T-helper 2 cell treated with Interferon-gamma antibody and Interleukin-4, amounts not matched to agents 100 ng/mL and 5 ng/mL, for 36 hours (primary cell): ENCODE data around the gene MPP7. TPM values are rescaled to one million over a fixed set of nuclear protein-coding genes. Genes with fewer than 3 reads are reported as not detected.
"Not testable (repeated sequence)": the region's sequence is repeated elsewhere in the genome, so short reads cannot be mapped to it uniquely, and the experiment has no call there.

Source experiments
- intact Hi-C: fragments of 100-400 bp; cut with micrococcal nuclease; formaldehyde crosslinking; loops from one replicate; pipeline ENCODE4 v1.15.1; 2023
- total RNA-seq: library from RNA; stranded (reverse); gene quantifications from 2 replicates; pipeline ENCODE4 v1.2.3, GENCODE V29; 2022

Gene MPP7
- total RNA-seq: 4.9 and 5.6 TPM in 2 replicates

- intact Hi-C loops: loop anchor here (1.0 to 2.0 kb wide), 8 partner anchors 31 to 1061 kb away; partner anchors contain the start of gene RAB18
Measured at GRCh38 chr10:28302638-28303488, at the start of gene MPP7. MPP7 (minus strand) TSS chr10:28303064; CDS start chr10:28238604, 64,460 bp downstream.

GRCh38 chr10:28349892-28350291, 47.0 kb upstream of the MPP7 start:
- intact Hi-C loops: no loop called here

GRCh38 chr10:28343987-28344895, 41.4 kb upstream of the MPP7 start:
- intact Hi-C loops: no loop called here

- intact Hi-C loops: no loop called here
Measured at GRCh38 chr10:28343252-28343651, 40.4 kb upstream of the MPP7 start.

- intact Hi-C loops: not testable (repeated sequence)
Measured at GRCh38 chr10:28341679-28342078, 38.8 kb upstream of the MPP7 start.

- intact Hi-C loops: loop anchor here (10.0 kb wide), 1 partner anchor 1888 kb away; no protein-coding TSS in a partner anchor
Measured at GRCh38 chr10:28332726-28333125, 29.9 kb upstream of the MPP7 start.

GRCh38 chr10:28331841-28332240, 29.0 kb upstream of the MPP7 start:
- intact Hi-C loops: loop anchor here (10.0 kb wide), 1 partner anchor 1887 kb away; no protein-coding TSS in a partner anchor

- intact Hi-C loops: loop anchor here (10.0 kb wide), 1 partner anchor 1886 kb away; no protein-coding TSS in a partner anchor
Measured at GRCh38 chr10:28331066-28331465, 28.2 kb upstream of the MPP7 start.

GRCh38 chr10:28328346-28328745, 25.5 kb upstream of the MPP7 start:
- intact Hi-C loops: no loop called here

GRCh38 chr10:28327491-28327880, 24.6 kb upstream of the MPP7 start:
- intact Hi-C loops: no loop called here

GRCh38 chr10:28326516-28327490, 23.9 kb upstream of the MPP7 start:
- intact Hi-C loops: no loop called here

GRCh38 chr10:28320799-28321198, 17.9 kb upstream of the MPP7 start:
- intact Hi-C loops: no loop called here

GRCh38 chr10:28320090-28320489, 17.2 kb upstream of the MPP7 start:
- intact Hi-C loops: no loop called here

- intact Hi-C loops: not testable (repeated sequence)
Measured at GRCh38 chr10:28319061-28319460, 16.2 kb upstream of the MPP7 start.

GRCh38 chr10:28318626-28319025, 15.8 kb upstream of the MPP7 start:
- intact Hi-C loops: no loop called here

- intact Hi-C loops: no loop called here
Measured at GRCh38 chr10:28317760-28318159, 14.9 kb upstream of the MPP7 start.

- intact Hi-C loops: no loop called here
Measured at GRCh38 chr10:28316696-28317095, 13.8 kb upstream of the MPP7 start.

GRCh38 chr10:28315140-28315539, 12.3 kb upstream of the MPP7 start:
- intact Hi-C loops: no loop called here

GRCh38 chr10:28314211-28314610, 11.3 kb upstream of the MPP7 start:
- intact Hi-C loops: no loop called here

- intact Hi-C loops: no loop called here
Measured at GRCh38 chr10:28312572-28312971, 9.7 kb upstream of the MPP7 start.

GRCh38 chr10:28311104-28311503, 8.2 kb upstream of the MPP7 start:
- intact Hi-C loops: no loop called here
